Medulla oblongata (tissue), 1 donor: ENCODE measurements around the gene CDH7.

ENCODE experiments used
- DNase-seq: peaks from one replicate; pipeline ENCODE4 v3.0.0-alpha.2; 2015; ENCODE audit errors: extremely low spot score

Gene CDH7

DNA sequence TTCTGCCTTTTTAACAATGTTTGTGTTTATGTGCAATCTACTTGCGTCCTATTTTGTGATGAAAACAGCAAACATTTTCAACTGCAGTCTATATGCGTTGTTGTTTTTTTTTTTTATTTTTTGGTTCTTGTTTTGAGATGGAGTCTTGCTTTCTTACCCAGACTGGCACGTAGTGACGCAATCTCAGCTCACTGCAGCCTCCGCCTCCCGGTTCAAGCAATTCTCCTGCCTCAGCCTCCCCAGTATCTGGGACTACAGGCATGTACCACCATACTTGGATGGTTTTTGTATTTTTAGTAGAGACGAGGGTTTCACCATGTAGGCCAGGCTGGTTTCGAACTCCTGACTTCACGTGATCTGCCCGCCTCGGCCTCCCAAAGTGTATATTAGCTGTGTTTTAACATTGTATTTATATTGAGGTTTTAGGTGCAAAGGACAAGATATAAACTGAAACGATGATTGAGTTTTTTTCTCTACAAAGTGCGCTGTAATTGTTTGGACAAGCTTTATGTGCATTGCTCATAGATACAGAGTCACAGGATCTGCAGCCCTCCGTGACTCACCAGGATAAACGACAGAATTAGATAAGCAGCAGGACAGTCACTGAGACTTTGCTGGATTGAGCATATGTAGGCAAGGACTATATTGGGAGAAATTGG is 17.4 kb downstream of the CDH7 start:
- DNase-seq, result no peak

DNA sequence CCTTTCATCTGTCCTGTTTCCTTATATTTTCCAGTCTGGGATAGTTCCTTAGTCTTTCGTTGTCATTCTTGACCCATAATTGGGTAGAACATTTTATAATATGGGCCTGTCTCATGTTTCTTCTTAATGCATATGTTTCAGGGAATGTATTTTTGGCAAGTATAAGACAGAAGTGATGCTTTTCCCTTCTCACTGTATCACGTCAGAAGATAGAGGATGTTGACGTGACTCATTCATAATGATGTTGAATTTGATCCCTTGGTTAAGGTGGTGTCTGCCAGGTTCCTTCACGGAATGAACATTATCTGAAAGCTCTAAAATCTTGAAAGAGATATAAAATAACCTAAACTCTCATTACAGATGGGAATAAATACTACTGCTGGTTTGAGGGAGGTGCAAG is 18.8 kb downstream of the CDH7 start:
- DNase-seq, result no peak

DNA sequence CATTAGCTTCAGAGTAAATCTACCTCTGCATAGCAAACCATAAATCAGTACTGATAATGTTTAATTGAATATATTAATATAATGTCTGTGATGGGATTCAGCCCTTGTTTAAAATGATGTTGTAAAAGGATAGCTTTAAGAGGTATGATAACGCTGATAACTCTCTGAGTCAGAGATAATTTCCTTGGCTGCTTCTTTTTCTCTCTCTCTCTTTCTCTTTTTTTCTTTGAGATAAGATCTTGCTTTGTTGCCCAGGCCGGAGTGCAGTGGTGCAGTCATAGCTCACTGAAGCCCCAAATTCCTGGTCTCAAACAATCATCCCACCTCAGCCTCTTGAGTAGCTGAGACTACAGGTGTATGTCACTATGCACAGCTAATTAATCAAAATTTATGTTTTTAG is 35.7 kb downstream of the CDH7 start:
- no peak for DNase-seq

DNA sequence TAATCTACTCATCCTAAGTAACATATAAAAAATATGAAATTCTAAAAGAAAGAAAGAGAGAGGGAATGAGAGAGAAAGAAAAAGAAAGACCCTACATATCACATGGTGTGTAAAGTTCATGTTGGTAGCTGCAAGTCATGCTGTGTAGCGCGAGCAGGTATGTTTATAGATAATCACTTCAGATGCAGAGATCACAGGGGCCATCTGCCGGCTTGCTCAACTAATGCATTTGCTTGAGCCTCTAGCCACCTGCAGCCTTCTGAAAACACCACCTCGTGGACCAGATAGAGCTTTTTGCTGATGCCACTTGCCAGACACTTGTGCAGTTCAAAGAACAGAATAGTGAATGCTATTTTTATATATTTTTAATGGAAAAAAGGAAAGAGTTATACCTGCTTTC is 37.6 kb downstream of the CDH7 start:
- no peak for DNase-seq

DNA sequence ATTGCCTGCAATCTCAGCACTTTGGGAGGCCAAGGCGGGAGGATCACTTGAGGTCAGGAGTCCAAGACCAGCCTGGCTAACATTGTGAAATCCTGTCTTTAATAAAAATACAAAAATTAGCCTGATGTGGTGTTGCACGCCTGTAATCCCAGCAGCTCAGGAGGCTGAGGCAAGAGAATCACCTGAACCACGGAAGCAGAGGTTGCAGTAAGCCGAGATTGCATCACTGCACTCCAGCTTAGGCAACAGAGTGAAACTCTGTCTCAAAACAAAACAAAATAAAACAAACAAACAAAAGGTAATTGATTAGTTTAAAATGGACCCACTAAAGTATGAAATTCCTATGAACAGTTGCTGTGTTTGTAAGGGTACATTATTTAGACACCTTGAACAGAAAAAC is 39.8 kb downstream of the CDH7 start:
- DNase-seq, result no peak

DNA sequence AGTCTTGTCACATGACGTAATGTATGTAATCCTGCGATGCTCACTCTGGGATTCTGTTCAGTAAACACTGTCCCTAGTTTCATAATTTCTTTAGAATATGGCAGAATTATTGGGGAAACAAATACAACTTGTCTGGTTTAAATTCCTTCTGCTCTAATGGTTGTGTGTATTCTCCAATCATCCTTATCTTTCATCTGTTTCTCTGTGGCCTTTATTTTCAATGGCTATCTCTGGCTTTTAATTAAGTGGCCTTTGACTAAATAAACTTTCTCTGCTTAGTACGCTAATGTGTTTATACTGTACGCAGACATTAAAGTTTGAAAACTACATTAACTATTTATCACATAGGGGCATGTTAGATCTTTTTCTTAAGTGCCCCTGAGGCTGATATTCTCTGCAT is 40.9 kb downstream of the CDH7 start:
- DNase-seq, result no peak

DNA sequence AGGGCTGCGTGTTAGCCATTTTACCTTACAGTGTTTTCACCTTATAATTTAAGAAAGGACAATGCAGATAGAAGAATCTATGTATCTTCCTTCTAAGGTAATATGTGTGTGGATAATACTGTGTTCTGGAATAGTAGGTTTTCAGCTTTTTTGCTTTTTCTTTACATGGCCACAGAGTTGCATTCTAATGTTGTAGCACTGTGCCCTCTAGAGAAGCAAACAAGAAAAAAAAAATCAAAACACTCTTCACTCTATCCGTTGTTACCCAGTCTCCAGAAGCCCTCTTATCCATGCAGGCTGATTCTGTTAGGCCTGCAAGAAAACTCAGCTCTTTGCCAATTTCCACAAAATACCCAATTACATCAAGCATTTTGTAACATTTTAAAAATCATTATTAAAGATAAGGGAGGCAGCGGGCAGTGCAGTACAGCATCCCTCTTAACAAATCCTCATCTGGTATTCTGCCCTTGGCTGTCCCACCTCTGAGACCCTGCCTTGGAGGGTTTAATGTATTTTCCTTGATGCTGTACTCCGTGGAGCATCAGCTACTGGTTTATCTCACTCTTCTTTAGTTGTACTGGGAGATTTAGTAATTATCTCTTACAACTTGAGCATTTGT is 41.8 kb downstream of the CDH7 start:
- DNase-seq, result no peak

DNA sequence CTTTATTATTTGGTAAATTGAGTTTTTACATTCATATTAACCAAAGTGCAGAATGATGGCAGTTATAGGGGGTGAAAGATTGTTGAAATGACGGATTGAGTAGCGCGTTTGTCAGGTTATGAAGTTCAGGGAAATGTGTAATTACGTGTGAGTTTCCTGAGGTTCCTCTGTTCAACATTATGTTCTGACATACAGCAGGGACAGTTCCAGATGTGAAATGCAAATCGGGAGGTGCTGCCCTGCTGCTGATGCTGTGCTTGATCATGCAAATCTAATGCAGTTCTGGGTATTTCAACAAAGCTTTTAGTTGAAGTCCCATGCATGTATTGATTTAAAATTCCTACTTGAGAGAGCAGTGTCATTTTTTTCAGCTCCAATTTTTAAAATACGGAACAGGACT is 57.9 kb downstream of the CDH7 start:
- no peak for DNase-seq

DNA sequence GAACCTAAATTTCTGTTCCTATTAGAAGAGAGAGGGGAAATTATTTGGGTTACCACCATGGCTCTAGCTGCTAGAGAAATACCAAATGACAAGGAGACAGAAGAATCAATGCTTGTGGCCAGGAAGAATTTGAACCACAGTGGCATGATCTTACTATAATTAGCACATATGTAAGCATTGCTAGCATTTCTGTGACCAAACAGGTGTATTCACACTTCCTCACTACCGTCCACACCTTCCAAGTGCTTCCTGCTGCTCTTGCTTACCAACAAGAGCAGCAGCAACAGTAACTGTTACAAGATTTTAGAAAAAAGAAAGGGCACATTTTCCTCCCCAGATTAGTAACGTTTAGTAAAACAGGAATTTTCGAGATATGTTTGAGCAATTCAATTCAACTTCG is 60.5 kb downstream of the CDH7 start:
- no peak for DNase-seq

DNA sequence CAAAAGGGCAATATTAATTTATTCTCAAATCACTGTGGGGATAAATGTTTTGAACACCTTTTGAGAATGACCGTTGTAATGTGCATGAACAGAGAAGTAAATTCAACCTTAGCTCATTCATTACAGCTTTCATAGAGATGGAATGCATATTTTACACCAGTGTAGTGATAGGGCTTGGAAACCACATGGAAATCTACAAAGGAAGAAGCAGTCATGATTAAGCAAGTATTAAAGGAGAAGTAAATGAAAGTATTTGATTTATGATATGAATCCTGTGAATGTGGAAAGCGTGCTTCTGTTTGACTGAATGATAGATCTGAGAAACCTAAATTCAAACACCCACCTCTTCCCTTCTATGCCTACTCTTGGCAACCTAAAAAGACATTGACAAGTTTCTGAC is 64.7 kb downstream of the CDH7 start:
- no peak for DNase-seq

DNA sequence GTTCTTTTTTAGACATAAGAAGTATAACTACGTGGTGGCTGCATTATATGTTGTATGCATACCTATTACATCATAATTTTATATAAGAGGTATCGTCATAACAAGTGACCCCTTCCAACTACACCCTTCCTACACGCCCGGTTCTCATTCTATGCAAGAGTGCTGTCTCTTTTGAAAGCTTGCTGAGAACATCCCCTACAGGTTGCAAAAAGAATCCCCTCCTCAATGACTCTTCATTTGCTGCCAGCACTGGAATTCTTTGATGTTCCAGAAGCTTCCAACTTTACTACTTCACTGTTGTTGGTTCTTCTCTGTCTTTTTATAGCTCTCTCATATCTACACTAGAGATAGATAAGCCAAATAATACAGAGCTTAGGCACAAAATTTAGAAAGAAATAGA is 66.4 kb downstream of the CDH7 start:
- no peak for DNase-seq

DNA sequence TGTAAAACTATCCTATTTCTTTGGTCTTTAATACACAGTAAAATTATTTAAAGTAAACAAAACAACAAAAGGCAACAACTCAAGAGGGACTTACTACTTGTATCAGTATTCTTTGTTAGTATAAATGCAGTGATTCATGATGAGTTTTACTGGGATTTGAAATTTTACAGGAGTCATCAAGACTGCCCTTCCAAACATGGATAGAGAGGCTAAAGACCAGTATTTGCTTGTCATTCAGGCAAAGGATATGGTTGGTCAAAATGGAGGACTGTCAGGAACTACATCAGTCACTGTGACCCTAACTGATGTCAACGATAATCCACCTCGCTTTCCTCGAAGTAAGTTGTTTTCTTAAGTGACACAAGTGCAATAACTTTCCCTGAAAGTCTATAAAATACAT is 71.1 kb downstream of the CDH7 start:
- no peak for DNase-seq

DNA sequence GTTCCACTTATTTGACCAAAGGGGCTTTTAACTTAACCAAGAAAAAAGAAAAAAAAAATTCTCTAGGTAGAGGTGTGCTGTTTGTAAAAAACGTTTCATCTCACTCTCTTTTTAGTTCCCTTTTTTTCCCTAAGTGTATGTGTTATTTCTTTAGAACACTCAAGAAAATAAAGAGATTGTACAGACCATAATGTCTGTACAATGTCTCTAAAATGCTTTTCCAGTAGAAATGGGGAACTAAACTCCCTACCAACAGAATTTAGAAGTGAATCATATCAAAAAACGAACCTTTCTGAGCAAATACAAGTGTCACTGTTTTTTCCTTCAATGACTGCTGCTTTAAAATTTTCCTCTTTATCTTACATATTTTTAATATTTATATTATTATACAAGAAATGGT is 72.0 kb downstream of the CDH7 start:
- DNase-seq, result no peak

DNA sequence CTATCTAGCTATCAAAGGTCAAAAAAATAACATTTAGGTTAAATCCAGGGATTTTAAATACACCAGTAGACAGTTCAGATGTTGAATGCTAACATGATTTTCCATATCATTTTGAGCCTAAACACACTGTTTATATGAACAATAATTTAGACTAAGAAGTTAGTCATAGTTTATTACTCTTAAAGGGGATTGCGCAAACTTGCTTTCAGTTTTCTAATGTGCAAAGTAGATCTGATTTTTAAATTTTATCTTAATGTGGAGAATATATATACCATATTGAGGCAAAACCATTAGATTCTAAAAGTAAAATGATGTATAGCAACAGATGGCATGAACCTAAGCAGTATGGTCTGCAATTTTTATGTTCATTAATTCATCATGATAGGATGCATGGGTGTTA is 76.6 kb downstream of the CDH7 start:
- no peak for DNase-seq

DNA sequence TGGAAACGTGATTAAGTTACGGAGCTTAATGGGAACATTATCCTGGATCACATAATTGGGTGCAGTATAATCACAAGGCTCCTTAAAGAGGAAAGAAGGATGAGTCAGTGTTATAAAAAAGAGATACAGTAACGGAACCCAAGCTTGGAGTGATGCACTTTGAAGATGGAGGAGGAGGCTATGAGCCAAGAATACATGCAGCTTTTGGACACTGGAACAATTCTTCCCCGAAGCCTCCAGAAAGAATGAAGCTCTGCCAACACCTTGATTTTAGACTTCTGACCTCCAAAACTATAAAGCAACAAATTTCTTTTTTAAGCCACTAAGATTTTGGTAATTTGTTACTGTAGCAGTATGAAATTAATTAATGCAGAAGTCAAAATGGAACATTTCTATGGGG is 85.1 kb downstream of the CDH7 start:
- DNase-seq, result no peak

DNA sequence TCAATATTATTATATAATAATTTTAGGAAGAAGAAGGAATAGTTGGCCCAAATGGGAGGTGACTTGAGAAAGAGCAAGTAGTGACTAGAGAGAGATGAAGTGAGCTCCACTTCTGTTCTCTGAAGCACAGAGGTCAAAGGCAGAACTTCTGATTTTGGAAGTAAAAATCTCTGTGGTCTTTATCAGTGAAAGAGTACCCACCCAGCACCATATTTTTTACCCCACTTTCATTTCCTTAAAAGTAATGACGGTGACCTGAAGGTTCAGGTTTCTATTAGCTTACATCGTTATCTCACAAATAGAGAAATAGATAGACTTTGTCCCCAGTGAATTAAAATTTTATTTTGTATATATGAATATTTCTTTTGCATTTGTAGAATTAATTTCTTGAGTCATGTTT is 95.3 kb downstream of the CDH7 start:
- DNase-seq, result no peak

DNA sequence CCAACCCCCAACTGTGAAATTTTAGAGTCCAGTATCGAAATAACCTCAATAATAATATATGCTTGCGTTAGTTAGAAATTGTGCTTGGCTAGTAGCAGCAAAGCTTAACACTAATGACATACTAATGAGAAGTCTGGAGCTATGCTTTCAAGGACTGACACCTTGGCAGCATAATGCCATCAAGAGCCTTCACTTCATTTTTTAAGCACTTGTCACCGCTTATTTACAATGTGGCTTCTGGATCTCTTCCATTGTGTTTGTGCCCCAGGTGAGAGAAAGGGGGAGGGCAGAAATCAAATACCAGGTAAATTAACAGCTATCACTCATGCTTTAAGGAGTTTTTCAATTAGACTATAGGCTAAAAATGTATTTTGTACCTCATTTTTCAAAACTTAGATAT is 101.5 kb downstream of the CDH7 start:
- DNase-seq, result no peak

DNA sequence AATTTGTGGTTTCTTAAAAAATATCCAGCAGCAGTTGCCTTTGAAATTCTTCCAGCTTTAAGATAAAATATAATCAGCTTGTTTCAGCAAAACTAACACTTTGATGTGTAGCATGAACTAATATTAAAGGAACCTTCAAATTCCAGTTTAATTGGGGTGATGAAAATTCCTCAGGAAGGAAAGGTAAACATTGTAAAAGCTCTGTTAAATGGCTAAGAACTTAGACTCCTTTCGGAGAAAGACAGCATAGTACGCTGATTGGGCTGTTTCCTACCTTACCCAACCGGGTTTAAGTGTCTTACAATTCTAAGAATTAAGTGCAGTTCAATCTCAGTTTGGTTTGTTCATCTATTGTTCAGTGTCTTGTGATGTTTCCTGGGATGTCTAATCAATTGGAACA is 108.3 kb downstream of the CDH7 start:
- no peak for DNase-seq

DNA sequence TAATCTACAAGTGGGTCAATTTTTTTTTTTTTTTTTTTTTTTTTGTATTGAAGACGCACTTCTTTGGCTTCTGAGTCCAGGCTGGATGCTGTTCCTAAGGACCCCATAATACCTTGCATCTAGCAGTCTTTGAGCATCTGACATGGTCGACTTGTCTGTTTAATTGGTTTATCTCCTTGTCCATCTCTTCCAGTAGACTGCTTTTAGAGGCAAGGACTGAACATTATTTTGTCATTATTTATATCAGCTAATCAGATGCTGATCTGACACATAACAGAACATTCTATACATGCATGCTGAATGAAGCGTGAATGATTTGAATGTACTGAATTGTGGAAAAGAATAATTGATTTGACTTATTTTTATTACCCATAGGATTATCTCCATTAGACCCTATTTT is 118.7 kb downstream of the CDH7 start:
- no peak for DNase-seq

DNA sequence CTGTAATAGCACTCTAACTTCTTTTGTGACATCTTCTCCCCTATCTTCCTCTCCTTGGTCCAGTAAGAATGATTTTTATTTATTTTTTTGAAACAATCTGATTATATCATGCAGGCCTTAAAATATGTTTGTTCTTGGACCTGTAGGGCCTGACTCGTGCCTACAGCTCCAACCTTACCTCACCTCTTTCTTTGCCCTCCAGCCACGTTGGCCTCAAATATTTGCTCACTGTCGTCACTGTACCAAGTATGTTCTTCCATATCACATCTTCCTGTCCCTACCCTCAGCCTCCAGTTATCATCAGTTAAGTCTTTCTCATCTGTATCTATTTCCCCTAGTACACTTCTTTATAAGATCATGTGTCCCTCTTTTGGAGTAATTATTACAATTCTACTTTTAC is 125.5 kb downstream of the CDH7 start:
- no peak for DNase-seq

DNA sequence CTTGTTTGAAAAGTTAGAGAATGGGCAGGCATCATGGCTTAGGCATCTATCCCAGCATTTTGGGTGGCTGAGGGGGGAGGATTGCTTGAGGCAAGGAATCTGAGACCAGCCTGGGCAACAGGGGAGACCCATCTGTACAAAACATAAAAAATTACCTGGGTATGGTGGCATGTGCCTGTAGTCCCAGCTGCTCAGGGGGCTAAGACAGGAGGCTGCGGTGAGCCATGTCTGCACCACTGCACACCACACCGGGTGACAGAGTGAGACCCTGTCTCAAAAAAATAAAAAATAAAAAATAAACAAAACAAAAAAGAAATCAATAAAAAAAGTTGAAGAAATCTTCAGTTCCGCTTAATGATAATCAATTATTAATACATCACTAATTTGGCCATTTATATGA is 146.5 kb downstream of the CDH7 start:
- no peak for DNase-seq

DNA sequence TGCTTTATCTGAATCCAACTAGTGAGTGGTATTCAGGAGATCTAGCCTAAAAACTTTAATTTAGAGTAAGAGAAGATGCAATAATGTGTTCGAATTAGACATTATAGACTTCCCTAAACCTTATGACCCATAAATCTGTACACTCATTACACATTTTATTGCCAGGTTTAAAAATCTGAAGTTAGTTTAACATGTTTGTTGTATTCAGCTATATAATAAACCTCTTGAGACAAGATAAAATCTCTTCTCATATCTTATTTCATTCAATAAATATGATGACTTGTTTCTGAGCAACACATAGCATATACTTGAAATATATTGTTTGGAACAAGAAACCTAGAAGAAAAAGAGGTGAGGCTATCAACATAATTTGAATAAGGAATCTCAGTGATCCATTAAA is 150.7 kb downstream of the CDH7 start:
- no peak for DNase-seq

DNA sequence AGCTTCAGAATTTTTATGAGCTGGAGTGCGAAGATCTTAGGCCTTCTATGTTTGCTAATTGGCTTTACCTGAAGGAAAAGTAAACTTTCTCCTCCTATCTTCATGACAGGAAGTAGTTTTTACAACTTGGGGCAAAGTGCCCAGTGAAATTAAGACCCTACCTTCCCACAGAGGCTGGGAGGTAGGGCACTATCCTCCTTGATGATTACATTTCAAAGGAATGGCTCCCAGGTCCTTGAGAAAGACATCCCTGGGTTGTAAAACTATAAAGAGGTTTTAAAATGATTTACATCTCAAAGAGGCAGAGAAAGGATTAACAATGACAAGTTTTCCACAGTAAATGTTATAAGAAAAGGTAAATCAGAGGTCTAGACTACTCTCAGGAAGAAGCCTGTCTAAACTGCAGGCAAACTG is 155.8 kb downstream of the CDH7 start:
- no peak for DNase-seq

DNA sequence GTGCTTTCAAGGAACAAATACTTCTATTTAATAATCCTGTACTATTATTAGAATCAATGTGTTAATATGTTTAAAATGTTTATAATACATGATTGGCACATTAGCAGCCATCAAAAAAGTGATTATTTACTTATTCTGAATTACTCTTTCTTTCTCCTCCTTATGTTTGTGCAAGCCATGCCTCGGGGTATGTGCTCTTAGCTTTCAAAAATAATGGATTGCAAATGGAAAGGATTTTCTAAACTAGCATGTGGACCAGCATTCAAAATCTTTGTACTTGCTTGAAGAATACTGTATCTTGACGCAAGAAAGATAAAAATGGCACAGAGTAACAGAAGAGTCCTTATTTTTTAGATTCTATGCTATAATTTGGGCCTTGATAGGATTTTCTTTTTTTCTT is 156.5 kb downstream of the CDH7 start:
- no peak for DNase-seq
